Activated naive CD4-positive, alpha-beta T cell (primary cell): ENCODE measurements around the gene HNRNPF.

Source experiments
- DNase-seq, 4 experiments: peaks; one replicate each; lab custom pipeline; 2025; lab: John Stamatoyannopoulos, UW

The HNRNPF gene

GRCh38 chr10:43421201-43421507 lies 12.2 kb upstream of the HNRNPF start:
- no peak for DNase-seq

- peak; percentile 47 to 72 (median 54) for DNase-seq
Measured at GRCh38 chr10:43420369-43421200, 11.6 kb upstream of the HNRNPF start.

GRCh38 chr10:43419997-43420368 lies 11.0 kb upstream of the HNRNPF start:
- DNase-seq = no peak

- no peak for DNase-seq
Measured at GRCh38 chr10:43417950-43418768, 9.2 kb upstream of the HNRNPF start.

GRCh38 chr10:43415544-43415943 lies 6.6 kb upstream of the HNRNPF start:
- no peak for DNase-seq

- no peak for DNase-seq
Measured at GRCh38 chr10:43411536-43411935, 2.5 kb upstream of the HNRNPF start.

- DNase-seq = no peak
Measured at GRCh38 chr10:43410345-43410744, 1.4 kb upstream of the HNRNPF start.

GRCh38 chr10:43409385-43410109 lies 561 bp upstream of the HNRNPF start:
- peak; percentile 24 to 53 (median 36) for DNase-seq

- no peak for DNase-seq
Measured at GRCh38 chr10:43408331-43408709, 666 bp downstream of the HNRNPF start.

GRCh38 chr10:43407576-43408330 lies 1.2 kb downstream of the HNRNPF start:
- DNase-seq = peak; percentile 61 to 81 (median 71)

- peak; percentile 32 to 48 (median 40) for DNase-seq
Measured at GRCh38 chr10:43407148-43407575, 1.8 kb downstream of the HNRNPF start.

GRCh38 chr10:43404704-43405084 lies 4.3 kb downstream of the HNRNPF start:
- DNase-seq = no peak

- no peak for DNase-seq
Measured at GRCh38 chr10:43403911-43404703, 4.9 kb downstream of the HNRNPF start.

GRCh38 chr10:43402880-43403452 lies 6.0 kb downstream of the HNRNPF start:
- no peak for DNase-seq

- DNase-seq = no peak
Measured at GRCh38 chr10:43402176-43402575, 6.8 kb downstream of the HNRNPF start.

GRCh38 chr10:43401627-43402026 lies 7.4 kb downstream of the HNRNPF start:
- DNase-seq = no peak

- no peak for DNase-seq
Measured at GRCh38 chr10:43399320-43400310, 9.4 kb downstream of the HNRNPF start.

GRCh38 chr10:43398939-43399319 lies 10.1 kb downstream of the HNRNPF start:
- DNase-seq = no peak

- DNase-seq = peak; percentile 41 to 62 (median 52)
Measured at GRCh38 chr10:43396928-43397624, 11.9 kb downstream of the HNRNPF start.
